PFSK-1 (cell line): ENCODE measurements around the gene USP1.

Source experiments
- FOXP2 ChIP-seq: optimal IDR thresholded peaks from 2 replicates; pipeline ENCODE3; 2011; ENCODE audit warnings: borderline replicate concordance, control low read depth, inconsistent platforms; ENCODE audit not compliant: insufficient read depth; ENCODE audit errors: extremely low read length, extremely low read depth
- POLR2AphosphoS5 ChIP-seq: IDR thresholded peaks from 2 replicates; pipeline ENCODE4 v1.6.1; 2012; ENCODE audit warnings: low read depth, mild to moderate bottlenecking, control low read depth, low read length, moderate library complexity
- SIN3A ChIP-seq: IDR thresholded peaks from 2 replicates; pipeline ENCODE4 v1.6.1; 2012; ENCODE audit warnings: mild to moderate bottlenecking, low read length, moderate library complexity, borderline replicate concordance; ENCODE audit not compliant: insufficient read depth
- TAF1 ChIP-seq: IDR thresholded peaks from 2 replicates; pipeline ENCODE4 v1.6.1; 2012; ENCODE audit warnings: low read length, control low read depth, borderline replicate concordance; ENCODE audit not compliant: insufficient read depth
- TF ChIP-seq, protein P1 (sequence below), 2 experiments: IDR thresholded peaks; 2 replicates each; pipeline versions ENCODE4 v1.6.1 to v1.8.0; 2011 to 2012; ENCODE audit warnings: low read depth in 2 of 2, low read length in 2 of 2, control low read depth in 1 of 2, inconsistent platforms in 1 of 2, mild to moderate bottlenecking in 1 of 2, moderate library complexity in 1 of 2; ENCODE audit not compliant: insufficient read depth in 1 of 2

USP1 gene

DNA sequence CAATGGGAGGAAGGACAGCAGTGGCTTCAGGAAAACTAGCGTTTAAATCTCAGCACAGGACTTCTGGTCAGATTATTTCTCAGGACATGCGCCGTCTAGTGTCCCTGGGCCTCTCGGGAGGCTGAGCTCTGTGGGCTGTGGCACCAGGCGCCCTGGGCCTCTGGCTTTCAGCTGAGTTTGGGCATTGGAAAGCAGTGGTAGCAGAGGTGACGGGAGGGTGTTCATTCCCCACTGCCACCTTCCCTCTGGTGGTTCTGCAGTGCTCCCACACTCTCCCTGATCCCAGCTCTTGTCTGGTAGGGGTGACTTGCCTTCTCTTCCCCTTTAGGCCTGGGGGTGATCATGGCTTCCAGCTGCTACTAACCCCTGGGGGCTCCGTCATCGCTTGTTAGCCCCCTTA, 42.2 kb upstream of the USP1 start:
- TF ChIP-seq POLR2AphosphoS5, result no peak
- TF ChIP-seq SIN3A, result no peak
- TF ChIP-seq, protein P1, sequence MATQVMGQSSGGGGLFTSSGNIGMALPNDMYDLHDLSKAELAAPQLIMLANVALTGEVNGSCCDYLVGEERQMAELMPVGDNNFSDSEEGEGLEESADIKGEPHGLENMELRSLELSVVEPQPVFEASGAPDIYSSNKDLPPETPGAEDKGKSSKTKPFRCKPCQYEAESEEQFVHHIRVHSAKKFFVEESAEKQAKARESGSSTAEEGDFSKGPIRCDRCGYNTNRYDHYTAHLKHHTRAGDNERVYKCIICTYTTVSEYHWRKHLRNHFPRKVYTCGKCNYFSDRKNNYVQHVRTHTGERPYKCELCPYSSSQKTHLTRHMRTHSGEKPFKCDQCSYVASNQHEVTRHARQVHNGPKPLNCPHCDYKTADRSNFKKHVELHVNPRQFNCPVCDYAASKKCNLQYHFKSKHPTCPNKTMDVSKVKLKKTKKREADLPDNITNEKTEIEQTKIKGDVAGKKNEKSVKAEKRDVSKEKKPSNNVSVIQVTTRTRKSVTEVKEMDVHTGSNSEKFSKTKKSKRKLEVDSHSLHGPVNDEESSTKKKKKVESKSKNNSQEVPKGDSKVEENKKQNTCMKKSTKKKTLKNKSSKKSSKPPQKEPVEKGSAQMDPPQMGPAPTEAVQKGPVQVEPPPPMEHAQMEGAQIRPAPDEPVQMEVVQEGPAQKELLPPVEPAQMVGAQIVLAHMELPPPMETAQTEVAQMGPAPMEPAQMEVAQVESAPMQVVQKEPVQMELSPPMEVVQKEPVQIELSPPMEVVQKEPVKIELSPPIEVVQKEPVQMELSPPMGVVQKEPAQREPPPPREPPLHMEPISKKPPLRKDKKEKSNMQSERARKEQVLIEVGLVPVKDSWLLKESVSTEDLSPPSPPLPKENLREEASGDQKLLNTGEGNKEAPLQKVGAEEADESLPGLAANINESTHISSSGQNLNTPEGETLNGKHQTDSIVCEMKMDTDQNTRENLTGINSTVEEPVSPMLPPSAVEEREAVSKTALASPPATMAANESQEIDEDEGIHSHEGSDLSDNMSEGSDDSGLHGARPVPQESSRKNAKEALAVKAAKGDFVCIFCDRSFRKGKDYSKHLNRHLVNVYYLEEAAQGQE (IDR thresholded peaks at IDR 0.05; ENCODE audit: insufficient read depth in 1 of 2, low read depth in 2 of 2, low read length in 2 of 2), result no peak
- TF ChIP-seq FOXP2, result no peak
- no peak for TF ChIP-seq TAF1

DNA sequence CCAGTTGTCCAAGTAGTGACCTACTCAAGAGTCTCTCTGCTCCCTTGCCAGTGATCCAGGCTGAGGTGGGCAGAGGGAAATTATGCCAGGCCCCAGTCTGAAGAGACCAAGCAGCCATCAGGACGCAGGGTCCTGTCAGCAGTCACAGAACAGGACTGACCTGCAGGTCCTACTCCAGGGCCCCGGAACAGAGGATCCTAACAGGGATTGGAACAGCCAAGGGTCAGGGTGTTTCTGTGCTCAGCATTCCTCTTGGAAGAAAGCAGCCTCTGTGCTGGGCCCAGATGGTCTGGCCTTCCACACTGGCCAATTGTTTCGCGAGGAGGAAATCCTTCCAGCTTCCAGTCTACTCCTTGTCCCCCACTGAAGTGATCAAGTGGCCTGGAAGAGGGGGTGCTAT, 41.6 kb upstream of the USP1 start:
- TF ChIP-seq POLR2AphosphoS5 (no peak), TAF1 (no peak), SIN3A (no peak), FOXP2 (no peak)
- TF ChIP-seq, protein P1 (IDR thresholded peaks at IDR 0.05; ENCODE audit: insufficient read depth in 1 of 2, low read depth in 2 of 2, low read length in 2 of 2), result no peak

DNA sequence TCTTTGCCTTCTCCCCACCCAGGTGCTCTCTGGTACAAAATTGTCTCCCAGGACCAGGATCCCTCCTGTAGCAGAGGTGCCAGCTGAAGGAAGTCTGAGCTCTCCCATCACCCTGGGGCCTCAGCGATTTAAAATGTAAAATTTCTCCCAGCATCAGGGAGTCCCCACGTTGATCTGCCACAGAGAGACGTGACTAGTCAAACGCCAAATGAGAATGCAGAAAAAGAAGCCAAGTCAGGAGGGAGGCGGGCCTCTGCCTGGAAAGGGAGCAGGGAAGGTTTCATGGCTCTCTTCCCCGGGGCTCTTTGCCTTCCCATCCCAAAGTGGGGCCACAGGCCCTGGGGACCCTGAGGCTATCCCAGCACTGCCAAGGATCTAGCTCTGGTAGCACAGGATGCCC, 40.0 kb upstream of the USP1 start:
- TF ChIP-seq POLR2AphosphoS5 (no peak), SIN3A (no peak), TAF1 (no peak), FOXP2 (no peak)
- TF ChIP-seq, protein P1 (IDR thresholded peaks at IDR 0.05; ENCODE audit: insufficient read depth in 1 of 2, low read depth in 2 of 2, low read length in 2 of 2), result no peak

DNA sequence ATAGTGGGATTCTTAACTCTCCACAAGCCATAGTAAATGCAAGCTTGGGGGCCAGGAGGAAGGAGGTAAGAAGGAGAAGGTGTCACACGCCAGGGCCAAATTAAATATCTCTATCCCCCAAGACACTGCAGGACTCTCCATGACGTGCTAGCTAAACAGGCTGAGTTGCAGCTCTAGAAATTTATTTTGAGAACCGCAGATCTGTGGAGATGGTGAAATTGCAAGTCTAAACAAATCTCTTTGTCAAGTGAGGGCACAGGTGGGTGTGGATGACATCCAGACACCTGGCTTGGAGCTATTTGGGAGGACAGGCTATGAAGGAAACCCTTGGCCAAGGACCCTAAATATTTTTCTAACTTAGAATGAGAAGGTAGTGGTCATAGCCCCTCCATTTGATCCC, 39.5 kb upstream of the USP1 start:
- TF ChIP-seq SIN3A (no peak), TAF1 (no peak), POLR2AphosphoS5 (no peak), FOXP2 (no peak)
- TF ChIP-seq, protein P1 (IDR thresholded peaks at IDR 0.05; ENCODE audit: insufficient read depth in 1 of 2, low read depth in 2 of 2, low read length in 2 of 2), result no peak

DNA sequence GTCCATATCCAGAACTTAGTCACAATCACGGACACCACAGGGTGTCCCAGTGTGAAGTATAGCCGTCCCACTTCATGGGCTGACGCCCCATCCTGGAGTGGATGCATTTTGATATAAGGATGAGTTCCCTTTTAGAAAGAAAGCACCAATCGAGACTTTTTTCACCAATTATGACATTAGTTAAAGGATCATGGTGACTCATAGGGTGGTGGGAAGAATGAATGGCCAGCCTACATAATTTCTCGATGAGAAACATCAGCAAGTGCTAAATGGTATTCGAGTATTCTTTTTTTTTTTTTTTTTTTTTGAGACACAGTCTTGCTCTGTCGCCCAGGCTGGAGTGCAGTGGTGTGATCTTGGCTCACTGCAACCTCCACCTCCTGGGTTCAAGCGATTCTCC, 38.5 kb upstream of the USP1 start:
- no peak for TF ChIP-seq SIN3A
- TF ChIP-seq POLR2AphosphoS5, result no peak
- TF ChIP-seq, protein P1 (IDR thresholded peaks at IDR 0.05; ENCODE audit: insufficient read depth in 1 of 2, low read depth in 2 of 2, low read length in 2 of 2), result no peak
- TF ChIP-seq TAF1, result no peak
- TF ChIP-seq FOXP2, result no peak
